HFFc6 (cell line): Measurements from ENCODE around the gene TSPAN3. TPM values are rescaled to one million over a fixed set of nuclear protein-coding genes. Genes with fewer than 3 reads are reported as not detected.

ENCODE experiments used
- DNase-seq: peaks from one replicate; pipeline ENCODE4 v3.0.0-alpha.2; 2018
- H3K27ac Mint-ChIP-seq: 2 replicates; pipeline ENCODE4 v1.8.0; 2020; ENCODE audit warnings: mild to moderate bottlenecking, mixed read lengths
- H3K27me3 Mint-ChIP-seq: 2 replicates; pipeline ENCODE4 v1.8.0; 2021; ENCODE audit warnings: mild to moderate bottlenecking, moderate library complexity, mixed read lengths; ENCODE audit not compliant: insufficient read depth
- H3K36me3 Mint-ChIP-seq: 2 replicates; pipeline ENCODE4 v1.8.0; 2021; ENCODE audit warnings: low read depth, mixed read lengths
- H3K4me1 Mint-ChIP-seq: 2 replicates; pipeline ENCODE4 v1.8.0; 2020; ENCODE audit warnings: low read depth, mixed read lengths
- H3K4me3 Mint-ChIP-seq: 2 replicates; pipeline ENCODE4 v1.8.0; 2020; ENCODE audit warnings: mild to moderate bottlenecking, moderate library complexity, mixed read lengths
- H3K9me3 Mint-ChIP-seq: 2 replicates; pipeline ENCODE4 v1.8.0; 2020; ENCODE audit warnings: mild to moderate bottlenecking, mixed read lengths
- total RNA-seq, 6 experiments: library from RNA; stranded (reverse); fragmentation: NEBNext Ultra II Directional; extraction: Animal tissue kit (Norgen Biotek cat#: 25700); gene quantifications; 2 replicates in 1 of 6; 3 replicates in 5 of 6; pipeline ENCODE4 v1.2.3, GENCODE V29; 2021
- TF ChIP-seq, protein P1 (sequence below): fragments of 200-600 bp; sonication (generic); IDR thresholded peaks from 2 replicates; pipeline ENCODE4 v1.5.0; 2021; ENCODE audit warnings: antibody characterized with exemption, mild to moderate bottlenecking

TSPAN3 gene
- total RNA-seq, 6 experiments from 2014 or later: 153 to 222 (median 183) TPM

DNA sequence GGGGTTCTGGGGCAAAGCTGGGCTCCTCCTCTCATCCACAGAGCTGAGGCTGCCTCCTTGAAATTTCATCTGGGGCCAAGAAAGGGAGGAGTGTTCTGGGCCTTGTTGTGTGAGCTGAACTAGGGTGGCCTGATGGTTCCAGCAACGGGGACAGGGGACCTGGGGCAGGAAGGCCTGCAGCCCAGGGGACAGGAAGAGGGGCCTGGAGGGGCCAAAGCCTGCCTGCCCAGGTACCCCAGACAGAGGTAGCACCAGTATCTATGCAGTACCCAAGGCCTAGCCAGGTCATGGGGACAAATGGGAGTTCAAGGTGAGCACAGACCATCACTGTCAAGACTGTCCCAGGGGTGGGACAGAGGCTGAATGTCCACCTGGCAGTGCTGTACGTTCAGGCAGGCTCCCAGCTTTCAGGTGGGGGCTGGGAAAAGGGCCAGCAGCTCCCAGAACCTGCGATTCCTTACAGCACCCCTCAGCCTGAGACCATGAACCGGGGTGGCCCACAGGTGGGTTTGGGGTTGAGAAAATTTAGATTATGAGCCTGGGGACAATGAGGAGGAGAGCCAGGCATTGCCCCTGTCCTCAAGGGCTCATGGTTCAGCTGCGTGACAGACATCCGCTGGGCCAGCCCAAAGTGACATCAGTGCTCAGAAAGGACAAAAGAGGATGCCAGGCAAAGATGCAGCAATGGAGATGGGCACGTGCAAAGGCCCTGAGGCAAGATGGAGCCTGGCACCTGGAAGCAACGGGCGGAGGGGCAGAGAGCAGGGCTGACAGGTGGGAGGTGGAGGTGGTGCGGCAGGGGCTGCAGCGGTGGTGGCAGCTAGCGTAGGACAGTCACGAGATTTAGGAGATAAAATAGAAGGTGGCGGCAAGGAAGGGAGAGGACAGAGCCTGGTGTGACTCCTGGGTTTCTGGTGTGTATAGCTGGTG is 48.0 kb downstream of the TSPAN3 start:
- Mint-ChIP-seq H3K4me3 (no peak overlapping the region), H3K36me3 (no peaks in the 10 kb centered on the region), H3K27me3 (peaks cover 2% of the 10 kb centered on the region), H3K27ac (peak overlapping the region; percentile 78), H3K4me1 (peaks cover 24% of the 10 kb centered on the region), H3K9me3 (no peaks in the 10 kb centered on the region)
- no peak for DNase-seq
- TF ChIP-seq, protein P1, sequence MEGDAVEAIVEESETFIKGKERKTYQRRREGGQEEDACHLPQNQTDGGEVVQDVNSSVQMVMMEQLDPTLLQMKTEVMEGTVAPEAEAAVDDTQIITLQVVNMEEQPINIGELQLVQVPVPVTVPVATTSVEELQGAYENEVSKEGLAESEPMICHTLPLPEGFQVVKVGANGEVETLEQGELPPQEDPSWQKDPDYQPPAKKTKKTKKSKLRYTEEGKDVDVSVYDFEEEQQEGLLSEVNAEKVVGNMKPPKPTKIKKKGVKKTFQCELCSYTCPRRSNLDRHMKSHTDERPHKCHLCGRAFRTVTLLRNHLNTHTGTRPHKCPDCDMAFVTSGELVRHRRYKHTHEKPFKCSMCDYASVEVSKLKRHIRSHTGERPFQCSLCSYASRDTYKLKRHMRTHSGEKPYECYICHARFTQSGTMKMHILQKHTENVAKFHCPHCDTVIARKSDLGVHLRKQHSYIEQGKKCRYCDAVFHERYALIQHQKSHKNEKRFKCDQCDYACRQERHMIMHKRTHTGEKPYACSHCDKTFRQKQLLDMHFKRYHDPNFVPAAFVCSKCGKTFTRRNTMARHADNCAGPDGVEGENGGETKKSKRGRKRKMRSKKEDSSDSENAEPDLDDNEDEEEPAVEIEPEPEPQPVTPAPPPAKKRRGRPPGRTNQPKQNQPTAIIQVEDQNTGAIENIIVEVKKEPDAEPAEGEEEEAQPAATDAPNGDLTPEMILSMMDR: no peak

DNA sequence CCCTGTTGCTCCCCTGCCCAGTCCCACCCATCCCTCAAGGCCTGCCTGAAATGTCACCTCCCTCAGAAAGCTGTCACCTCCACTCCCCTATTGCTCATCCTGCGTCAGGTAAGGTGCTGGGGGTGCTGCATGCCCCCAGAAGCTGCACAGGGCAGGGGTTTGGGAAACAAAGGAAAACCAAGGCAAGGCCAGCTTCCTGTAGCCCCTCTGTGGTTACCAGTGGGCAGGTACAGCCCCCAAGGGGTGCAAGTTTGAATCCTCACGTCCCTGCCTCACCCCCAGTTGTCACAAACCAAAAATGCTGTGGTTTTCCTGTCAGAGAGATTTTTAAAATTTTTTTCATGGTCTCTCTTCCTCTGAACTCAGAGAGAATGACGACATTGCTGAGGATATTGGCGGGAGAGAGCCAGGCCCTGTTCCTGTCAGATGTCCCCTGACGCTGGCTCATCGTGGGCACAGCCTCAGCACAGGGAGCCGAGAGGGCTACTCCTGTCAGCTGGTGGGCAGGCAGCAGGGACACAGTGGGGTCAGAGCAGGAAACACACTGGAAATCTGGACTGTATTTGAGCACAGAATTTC is 49.0 kb downstream of the TSPAN3 start:
- Mint-ChIP-seq H3K4me1 (peaks cover 24% of the 10 kb centered on the region), H3K36me3 (no peaks in the 10 kb centered on the region), H3K27me3 (peaks cover 2% of the 10 kb centered on the region), H3K9me3 (no peaks in the 10 kb centered on the region), H3K4me3 (peak overlapping the region; percentile 22), H3K27ac (peak overlapping the region; percentile 78)
- TF ChIP-seq, protein P1: no peak
- peak; percentile 38 for DNase-seq

DNA sequence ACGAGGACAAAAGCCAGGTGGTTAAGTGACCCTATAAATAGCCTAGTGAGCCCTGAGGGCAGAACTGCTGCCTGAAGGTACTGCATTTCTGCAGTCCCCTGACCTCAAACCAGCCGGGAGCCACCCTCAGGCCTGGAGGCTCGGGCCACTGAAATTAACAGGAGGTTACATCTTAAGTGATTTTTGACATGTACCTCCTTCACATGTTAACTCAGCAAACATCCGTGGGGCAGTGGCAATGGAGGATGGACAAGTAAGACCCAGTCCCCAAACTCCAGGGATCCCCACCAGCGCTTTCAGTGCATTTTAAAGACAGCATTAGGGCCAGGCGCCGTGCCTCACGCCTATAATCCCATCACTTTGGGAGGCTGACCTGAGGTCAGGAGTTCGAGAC is 49.8 kb downstream of the TSPAN3 start:
- Mint-ChIP-seq H3K27me3 (peaks cover 2% of the 10 kb centered on the region), H3K27ac (no peak overlapping the region), H3K4me1 (peaks cover 24% of the 10 kb centered on the region), H3K4me3 (no peak overlapping the region), H3K36me3 (no peaks in the 10 kb centered on the region), H3K9me3 (no peaks in the 10 kb centered on the region)
- TF ChIP-seq, protein P1: no peak
- no peak for DNase-seq

DNA sequence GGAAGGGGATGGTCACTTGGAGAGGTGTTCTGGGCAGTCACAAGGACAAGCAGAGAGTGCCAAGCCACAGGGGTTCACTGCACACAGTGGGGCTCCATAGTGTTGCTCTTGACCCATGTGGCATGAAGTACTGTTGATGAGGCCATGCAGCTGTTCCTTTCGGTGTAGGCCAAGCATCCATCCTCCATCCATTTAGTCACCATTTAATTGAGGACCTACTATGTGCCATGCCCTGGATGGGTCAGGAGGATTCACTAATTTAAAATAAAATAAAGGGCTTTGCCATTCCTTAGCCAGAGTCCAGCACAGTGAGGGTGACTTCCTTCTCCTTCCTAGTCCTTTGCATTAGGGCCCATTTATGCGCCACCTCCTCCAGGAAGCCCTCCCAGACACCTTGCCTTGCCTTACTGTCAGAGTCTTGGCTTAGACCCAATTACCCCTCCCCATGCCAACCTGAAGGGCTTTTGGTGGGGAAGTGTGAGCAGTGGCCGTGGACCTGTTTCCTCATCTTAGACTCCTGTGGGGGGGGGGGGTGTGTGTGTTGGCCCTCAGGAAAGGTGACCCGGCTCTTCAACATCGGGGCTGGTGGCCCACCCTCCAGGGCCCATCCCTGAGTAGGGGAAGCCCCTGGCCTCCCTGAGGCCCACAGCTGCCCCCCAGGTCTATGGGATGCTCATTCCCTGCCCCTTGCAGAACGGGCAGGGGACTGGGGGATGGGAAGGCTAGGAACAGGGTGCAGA is 50.4 kb downstream of the TSPAN3 start:
- Mint-ChIP-seq H3K9me3 (no peaks in the 10 kb centered on the region), H3K36me3 (no peaks in the 10 kb centered on the region), H3K27me3 (peaks cover under 1% of the 10 kb centered on the region), H3K27ac (no peak overlapping the region), H3K4me3 (no peak overlapping the region), H3K4me1 (peaks cover 24% of the 10 kb centered on the region)
- DNase-seq: no peak
- TF ChIP-seq, protein P1: no peak

DNA sequence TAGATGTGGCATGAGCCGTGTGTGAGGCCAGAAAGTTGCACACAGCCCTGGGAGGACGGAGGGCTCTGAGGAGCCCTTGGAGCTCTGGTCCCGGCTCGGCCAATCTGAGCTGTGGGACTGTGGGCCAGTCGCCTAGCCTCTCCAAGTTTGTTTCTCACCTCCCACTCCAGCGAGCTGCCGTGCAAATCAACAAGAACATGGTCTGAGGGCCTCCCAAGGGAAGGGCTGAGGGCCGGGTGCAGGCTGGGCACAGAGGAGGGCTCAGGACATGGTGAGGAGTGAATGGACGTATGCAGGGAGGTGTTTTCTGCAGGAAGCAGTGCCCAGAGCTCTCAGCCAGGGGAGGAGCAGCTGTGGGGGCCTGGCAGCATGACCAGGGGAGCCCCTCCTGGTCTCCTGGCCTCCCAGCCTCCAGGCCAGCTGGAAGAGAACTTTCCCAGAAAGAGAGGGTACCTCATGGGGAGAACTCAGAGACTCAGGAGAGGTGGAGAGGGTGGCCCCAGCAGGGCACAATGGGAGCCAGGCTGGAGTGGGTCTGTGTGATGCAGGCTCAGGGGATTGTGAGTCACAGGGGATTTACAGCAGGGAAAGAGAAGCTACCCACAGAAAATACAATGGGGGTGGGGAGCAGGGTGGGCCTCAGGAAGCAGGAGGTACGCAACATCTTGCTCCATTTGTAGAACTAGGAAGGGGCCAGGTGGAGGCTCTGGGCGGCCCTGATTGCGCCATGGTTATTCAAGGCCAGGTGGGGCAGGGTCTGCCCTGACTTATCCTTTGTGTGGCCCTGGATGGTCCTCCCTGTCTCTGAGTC is 51.2 kb downstream of the TSPAN3 start:
- TF ChIP-seq, protein P1: no peak
- Mint-ChIP-seq H3K9me3 (no peaks in the 10 kb centered on the region), H3K27me3 (no peaks in the 10 kb centered on the region; the same call in none of the 2 replicates), H3K27ac (no peak overlapping the region), H3K4me1 (peaks cover 24% of the 10 kb centered on the region), H3K36me3 (no peaks in the 10 kb centered on the region), H3K4me3 (no peak overlapping the region)
- DNase-seq: no peak
